Right hindlimb (tissue), 1 donor: ENCODE data around the gene HDAC6.
"Not testable (repeated sequence)": the region's sequence is repeated elsewhere in the genome, so short reads cannot be mapped to it uniquely, and the experiment has no call there.

Experiments used
- DNase-seq: peaks from one replicate; pipeline ENCODE4 v3.0.0-alpha.2; 2018

Gene HDAC6

DNA sequence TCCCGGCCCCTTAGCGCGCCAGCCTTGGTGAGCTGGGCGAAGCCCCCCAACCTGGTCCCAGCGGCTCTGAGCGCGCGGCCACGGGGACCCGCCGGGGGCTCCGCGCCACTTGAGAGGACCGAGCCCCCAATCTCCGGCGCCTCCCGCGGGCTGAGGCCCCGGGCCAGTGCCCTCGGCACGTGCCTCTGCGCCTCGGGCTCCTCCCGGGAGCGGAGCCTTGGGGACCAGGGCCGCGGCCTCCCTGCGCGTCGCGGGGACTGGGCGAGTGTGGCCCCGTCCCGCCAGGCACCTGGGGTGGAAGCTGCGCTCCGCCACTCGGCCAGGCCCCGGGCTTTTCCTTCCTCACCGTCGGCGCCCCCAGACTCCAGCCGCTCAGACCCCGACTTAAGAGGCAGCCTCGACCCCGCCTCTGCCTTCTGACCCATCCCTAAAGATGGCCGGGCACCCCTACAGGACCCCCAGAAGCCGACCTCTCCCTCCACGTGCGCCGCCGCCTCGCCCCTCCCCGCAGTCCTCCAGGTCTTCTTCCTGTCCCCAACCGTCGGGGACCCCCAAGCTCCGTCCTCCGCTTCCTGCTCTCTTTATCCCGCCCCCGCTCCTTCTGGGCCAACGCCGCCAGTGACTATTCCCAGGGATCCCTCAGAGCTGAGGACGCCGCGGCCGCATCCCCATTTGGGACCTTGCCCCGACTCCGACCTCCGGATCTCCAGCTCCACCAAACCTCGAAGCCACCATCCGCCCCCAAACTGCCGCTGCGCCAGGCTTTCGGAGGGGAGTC lies 25.2 kb downstream of the HDAC6 start:
- no peak for DNase-seq

DNA sequence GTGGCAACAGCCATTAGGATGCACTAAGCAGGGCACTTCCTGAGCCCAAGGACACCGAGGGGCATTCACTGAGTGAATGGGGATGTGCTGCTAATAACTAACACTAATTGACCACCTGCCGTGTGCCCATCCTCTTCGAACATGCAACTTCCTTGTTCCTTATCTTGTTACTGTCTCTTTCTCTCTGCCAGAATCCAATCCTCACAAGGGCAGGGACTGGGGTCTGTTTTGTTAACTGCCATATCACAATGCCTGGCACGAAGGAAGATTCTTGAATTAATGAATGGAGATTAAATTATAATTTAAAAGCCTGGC lies 25.7 kb downstream of the HDAC6 start:
- no peak for DNase-seq

DNA sequence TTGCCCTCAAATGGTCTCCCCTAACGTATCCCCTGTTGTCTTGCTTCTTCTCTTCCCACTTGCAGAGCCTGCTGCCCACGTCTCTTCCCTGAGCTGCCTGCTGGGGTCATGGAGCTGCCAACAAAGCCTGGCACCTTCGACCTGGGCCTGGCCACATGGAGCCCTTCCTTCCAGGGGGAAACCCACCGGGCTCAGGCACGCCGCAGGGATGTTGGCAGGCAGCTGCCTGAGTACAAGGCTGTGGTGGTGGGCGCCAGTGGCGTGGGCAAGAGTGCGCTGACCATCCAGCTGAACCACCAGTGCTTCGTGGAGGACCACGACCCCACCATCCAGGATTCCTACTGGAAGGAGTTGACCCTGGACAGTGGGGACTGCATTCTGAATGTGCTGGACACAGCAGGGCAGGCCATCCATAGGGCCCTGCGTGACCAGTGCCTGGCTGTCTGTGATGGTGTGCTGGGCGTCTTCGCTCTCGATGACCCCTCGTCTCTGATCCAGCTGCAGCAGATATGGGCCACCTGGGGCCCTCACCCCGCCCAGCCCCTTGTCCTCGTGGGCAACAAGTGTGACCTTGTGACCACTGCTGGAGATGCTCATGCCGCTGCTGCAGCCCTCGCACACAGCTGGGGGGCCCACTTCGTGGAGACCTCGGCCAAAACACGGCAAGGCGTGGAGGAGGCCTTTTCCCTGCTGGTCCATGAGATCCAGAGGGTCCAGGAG lies 27.3 kb downstream of the HDAC6 start:
- no peak for DNase-seq

DNA sequence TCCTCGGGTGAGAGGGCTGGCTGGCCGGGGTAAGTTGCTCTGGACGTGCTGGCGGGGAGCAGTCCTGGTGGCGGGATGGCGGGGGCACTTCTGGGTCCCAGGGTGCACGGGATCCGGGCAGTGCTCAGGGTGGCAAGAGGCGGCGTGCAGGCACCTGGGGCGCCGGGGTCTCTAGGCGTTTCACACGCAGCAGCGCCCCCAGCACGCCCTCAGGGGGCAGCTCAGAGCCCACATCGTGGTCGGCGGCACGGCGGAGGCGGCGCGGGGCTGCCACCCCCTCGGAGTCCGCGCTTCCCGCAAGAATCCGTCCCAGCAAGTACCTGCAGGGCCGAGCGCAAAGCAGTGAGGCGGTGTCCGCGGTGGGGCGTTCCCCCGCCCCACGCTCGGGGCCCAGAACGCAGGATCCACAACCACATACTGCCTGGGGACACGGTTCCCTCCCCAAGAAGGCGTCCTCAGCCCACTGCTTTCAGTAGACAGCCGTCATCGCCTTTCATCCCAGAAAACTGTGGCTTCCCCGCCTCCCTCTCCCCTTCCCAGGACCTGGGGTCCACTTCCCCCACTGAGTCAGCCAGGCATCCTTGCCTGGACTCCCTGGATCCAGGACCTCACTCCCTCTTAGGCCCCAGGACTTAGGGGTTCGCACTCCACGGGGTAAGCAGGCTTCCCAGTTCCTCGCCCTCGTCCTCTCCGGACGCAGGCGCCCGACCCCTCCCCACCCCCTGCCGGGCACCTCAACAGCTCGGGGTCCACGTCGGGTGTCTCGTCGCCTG lies 29.5 kb downstream of the HDAC6 start:
- no peak for DNase-seq

DNA sequence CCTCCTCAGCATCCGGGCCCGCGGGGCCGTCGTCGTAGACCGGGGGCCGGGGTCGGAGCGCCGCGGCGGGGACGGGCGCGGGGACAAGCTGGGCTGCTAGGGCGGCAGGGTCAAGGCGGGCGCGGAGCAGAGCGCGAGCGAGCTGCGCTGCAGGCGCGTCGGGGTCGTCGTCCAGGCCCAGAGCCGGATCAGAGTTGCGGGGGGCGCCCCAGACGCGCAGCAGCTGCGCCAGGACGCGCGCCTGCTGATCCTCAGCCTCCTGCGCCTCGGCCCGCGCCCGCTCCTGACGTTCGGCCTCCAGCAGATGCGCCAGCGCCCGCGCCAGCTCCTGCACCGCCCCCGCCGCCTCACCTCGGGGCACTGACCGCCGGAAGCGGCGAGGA lies 30.0 kb downstream of the HDAC6 start:
- DNase-seq: no peak

DNA sequence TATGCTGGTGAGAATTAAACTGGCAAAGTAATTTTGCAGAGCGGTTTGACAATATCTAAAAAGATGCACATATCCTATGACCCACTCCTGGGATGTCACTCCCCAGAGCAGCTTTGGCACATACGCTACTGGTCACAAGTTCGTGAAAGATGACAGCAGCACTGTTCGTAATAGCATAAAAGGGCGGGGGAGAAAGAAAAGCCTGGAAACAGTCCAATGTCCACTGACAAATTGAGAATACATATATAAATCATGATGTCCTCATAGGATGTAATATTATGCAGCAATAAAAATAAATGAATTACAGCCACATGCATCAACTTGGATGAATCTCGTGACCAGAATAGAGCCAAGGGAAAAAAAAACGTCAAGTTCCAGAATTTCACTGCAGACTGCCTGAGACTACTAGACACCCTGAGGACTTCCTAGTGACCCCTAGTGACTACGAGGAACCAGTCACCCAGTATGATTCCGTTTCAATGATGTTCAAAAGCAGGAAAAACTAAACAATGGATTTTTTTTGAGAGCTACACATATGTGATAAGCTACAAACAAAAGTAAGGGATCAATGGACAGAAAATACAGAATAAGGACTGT lies 31.8 kb downstream of the HDAC6 start:
- DNase-seq: no peak

DNA sequence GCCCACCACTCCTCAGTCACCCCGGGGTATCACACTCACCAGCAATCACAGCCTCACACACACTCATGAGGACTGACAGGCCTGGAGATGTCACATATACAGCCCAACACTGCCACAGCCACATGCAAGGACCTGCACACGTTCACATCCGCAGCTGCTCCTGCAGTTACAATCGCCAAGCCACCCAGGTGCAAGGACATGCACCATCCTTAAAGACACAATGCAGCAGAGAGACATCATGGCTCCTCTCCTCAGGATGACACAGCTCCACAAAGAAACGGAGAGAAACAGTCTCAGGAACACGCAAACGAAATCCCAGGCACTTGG lies 32.5 kb downstream of the HDAC6 start:
- no peak for DNase-seq

DNA sequence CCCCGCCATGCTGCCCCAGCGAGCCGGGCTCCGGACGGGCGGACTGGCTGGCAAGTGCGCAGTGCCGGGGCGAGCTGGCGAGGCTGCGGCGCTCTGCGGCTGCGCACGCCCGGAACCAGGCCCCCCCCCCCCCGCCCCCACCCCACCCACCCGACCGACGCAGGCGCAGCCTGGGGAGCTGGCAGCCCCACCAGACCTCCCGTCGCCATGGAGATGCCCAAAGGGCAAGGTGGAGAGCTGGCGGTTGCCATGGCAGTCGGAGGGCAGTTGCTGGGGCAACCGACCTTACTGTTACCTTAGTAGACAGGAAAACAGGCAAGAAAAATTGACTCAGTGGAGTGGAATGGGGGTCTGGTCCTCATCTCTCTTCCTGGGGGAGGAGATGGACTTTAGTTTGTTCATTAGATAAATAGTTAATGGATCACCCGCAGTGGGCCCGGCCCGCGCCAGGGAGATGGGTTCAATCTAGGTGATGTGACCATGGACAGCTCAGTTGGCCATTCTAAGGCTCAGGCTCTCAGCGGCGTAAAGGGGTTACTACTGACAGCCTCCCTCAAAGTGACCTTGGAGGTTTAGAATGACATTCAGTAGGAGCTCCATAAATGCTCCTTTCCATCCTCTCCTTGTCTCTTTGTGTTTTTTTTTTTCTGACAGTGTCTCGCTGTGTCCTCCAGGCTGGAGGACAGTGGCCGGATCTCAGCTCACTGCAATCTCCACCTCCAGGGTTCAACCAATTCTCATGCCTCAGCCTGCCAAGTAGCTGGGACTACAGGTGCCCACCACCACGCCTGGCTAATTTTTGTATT lies 33.9 kb downstream of the HDAC6 start, which contains the start of gene PCSK1N:
Gene PCSK1N (minus strand): TSS at position 87 of the 806 bp plus-strand sequence. CDS start 78 bp downstream, at position 9.
- DNase-seq: no peak

DNA sequence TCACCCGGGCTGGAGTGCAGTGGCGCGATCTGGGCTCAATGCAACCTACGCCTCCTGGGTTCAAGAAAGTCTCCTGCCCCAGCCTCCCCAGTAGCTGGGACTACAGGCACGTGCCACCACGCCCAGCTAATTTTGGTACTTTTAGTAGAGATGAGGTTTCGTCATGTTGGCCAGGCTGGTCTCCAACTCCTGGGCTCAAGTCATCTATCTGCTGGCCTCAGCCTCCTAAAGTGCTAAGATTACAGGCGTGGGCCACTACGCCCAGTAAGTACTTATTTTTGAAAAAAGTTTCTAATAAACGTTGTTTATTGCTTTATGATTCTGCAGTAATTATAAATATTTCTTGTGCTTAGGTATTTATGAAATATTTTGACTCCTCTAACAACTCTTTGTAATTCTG lies 37.8 kb downstream of the HDAC6 start:
- DNase-seq: no peak

DNA sequence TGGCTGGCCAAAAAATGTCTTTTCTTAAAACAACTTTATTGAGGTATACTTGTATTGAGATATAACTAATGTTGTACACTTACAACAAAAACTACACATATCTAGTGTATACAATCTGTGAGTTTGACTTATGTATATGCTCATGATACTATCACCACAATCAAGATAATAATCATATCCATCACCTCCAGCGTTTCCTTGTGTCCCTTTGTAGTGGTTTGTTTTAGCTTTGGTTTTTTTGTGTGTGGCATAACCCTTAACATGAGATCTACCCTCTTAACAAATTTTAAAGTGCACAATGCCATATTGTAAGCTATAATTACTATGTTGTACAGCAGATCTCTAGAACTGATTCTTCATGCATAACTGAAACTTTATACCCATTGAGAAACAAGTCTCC lies 47.0 kb downstream of the HDAC6 start:
- no peak for DNase-seq

DNA sequence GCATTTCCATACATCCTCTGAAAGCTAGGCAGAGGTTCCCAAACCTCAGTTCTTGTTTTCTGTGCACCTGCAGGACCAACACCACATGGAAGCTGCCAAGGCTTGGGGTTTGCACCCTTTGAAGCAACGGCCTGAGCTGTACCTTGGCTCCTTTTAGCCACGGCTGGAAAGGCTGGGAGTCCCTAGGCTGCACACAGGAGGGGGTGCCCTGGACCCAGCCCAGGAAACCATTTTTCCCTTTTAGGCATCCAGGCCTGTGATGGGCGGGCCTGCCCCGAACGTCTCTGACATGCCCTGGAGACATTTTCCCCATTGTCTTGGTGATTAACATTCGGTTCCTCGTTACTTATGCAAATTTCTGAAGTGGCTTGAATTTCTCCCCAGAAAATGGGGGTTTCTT lies 51.0 kb downstream of the HDAC6 start:
- no peak for DNase-seq

DNA sequence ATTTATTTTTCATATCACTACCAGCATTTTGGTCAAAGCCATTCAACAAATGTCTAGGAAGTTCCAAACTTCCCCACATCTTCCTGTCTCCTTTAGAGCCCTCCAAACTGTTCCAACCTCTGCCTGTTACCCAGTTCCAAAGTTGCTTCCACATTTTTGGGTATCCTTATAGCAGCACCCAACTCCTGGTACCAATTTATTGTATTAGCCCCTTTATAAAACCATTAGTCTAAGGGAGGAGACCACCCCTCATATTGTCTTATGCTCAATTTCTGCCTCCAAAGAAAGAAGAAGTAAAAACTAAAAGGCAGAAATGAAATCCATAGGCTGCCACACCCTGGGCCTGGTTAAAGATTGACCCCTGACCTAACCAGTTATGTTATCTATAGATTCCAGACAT lies 51.6 kb downstream of the HDAC6 start:
- not testable (repeated sequence) for DNase-seq

DNA sequence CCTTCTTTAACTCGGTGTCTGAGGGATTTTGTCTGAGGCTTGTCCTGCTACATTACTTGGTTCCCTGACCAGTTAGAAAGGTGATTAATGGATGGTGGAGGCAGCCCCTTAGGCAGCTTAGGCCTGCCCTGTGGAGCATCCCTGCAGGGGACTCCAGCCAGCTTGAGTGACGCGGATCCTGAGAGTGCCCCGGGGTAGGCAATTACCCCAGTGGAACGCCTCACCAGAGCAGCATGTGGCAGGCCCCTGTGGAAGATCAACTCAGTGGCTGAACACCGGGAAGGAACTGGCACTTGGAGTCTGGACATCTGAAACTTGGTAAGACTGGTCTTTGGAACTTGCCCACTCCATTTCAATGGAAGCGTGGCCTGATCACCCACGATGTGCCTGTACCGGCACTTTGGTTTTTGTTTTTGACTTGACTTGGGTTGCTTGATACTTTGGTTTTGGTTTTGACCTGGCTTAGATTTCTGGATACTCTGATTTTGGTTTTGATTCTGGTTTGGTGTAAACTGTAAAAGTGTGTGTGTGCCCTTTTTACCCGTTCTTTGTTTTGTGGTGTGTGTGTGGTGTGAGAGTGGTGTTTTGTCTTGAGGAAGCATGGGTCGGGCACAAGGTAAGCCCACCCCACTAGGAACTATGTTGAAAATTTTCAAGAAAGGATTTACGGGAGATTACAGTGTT lies 52.4 kb downstream of the HDAC6 start:
- not testable (repeated sequence) for DNase-seq

DNA sequence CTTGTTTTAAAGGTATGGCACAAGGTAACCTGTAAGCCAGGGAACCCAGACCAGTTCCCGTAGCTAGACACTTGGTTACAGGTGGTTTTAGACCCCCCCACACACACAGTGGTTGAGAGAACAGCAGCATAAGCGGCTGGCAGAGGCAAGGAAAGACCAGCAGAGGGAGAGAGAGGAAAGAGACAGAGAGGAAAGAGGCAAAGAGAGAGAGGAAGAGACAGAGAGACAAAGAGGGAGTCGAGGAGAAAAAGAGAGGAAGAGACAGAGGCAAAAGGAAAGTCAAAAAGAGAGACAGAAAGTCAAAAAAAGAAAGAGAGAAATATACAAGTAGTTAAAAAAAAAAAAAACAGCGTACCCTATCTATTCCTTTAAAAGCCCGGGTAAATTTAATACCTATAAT lies 53.0 kb downstream of the HDAC6 start:
- DNase-seq: no peak

DNA sequence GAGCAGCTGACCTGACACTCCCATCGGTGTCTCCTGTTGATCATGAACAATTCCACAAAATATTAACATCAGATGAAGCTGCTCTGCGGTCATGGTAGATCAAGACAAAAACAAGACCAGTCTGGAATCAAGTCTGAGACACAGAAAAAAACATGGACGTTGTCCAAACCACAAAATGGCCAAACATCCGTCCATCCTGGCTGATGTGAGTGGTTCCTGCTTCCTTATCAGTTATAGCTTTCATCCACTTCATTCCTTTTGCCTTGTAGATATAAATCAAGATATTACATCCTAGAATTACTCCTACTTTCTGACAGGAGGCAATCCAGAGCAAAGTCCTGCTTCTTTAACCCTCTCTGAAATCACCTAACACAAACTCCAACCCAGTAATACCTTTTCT lies 62.3 kb downstream of the HDAC6 start:
- no peak for DNase-seq

DNA sequence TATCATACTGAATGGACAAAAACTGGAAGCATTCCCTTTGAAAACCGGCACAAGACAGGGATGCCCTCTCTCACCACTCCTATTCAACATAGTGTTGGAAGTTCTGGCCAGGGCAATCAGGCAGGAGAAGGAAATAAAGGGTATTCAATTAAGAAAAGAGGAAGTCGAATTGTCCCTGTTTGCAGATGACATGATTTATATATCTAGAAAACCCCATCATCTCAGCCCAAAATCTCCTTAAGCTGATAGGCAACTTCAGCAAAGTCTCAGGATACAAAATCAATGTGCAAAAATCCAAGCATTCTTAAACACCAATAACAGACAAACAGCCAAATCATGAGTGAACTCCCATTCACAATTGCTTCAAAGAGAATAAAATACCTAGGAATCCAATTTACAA lies 70.2 kb downstream of the HDAC6 start:
- DNase-seq: not testable (repeated sequence)
